ENCODE results near the gene MTMR12.

MTMR12 gene

GRCh38 chr5:32270946-32271345 is 41.8 kb downstream of the MTMR12 start:
- TF ChIP-seq CTCF (IDR thresholded peaks at IDR 0.05; ENCODE audit: borderline replicate concordance, control extremely low read depth, extremely low read depth, insufficient read depth, missing control alignments), result no peak
- DNase-seq (ENCODE audit: low spot score), result no peak
- in situ Hi-C loops (cut with MboI; ENCODE audit: low sequenced_read_pairs, unreplicated experiment), result no loop called here

GRCh38 chr5:32270178-32270577 is 42.6 kb downstream of the MTMR12 start:
- TF ChIP-seq CTCF (IDR thresholded peaks at IDR 0.05; ENCODE audit: borderline replicate concordance, control extremely low read depth, extremely low read depth, insufficient read depth, missing control alignments), result no peak
- in situ Hi-C loops (cut with MboI; ENCODE audit: low sequenced_read_pairs, unreplicated experiment), result no loop called here
- no peak for DNase-seq (ENCODE audit: low spot score)

- TF ChIP-seq CTCF (IDR thresholded peaks at IDR 0.05; ENCODE audit: borderline replicate concordance, control extremely low read depth, extremely low read depth, insufficient read depth, missing control alignments), result no peak
- no peak for DNase-seq (ENCODE audit: low spot score)
- in situ Hi-C loops (cut with MboI; ENCODE audit: low sequenced_read_pairs, unreplicated experiment), result no loop called here
Observed at GRCh38 chr5:32265902-32266301, 46.8 kb downstream of the MTMR12 start.

GRCh38 chr5:32264957-32265572 is 47.7 kb downstream of the MTMR12 start:
- no peak for TF ChIP-seq CTCF (IDR thresholded peaks at IDR 0.05; ENCODE audit: borderline replicate concordance, control extremely low read depth, extremely low read depth, insufficient read depth, missing control alignments)
- in situ Hi-C loops (cut with MboI; ENCODE audit: low sequenced_read_pairs, unreplicated experiment), result no loop called here
- DNase-seq (ENCODE audit: low spot score), result no peak

GRCh38 chr5:32263684-32264083 is 49.1 kb downstream of the MTMR12 start:
- in situ Hi-C loops (cut with MboI; ENCODE audit: low sequenced_read_pairs, unreplicated experiment), result no loop called here
- no peak for DNase-seq (ENCODE audit: low spot score)
- TF ChIP-seq CTCF (IDR thresholded peaks at IDR 0.05; ENCODE audit: borderline replicate concordance, control extremely low read depth, extremely low read depth, insufficient read depth, missing control alignments), result no peak

- in situ Hi-C loops (cut with MboI; ENCODE audit: low sequenced_read_pairs, unreplicated experiment), result no loop called here
- TF ChIP-seq CTCF (IDR thresholded peaks at IDR 0.05; ENCODE audit: borderline replicate concordance, control extremely low read depth, extremely low read depth, insufficient read depth, missing control alignments), result no peak
- peak; percentile 44 for DNase-seq (ENCODE audit: low spot score)
Observed at GRCh38 chr5:32261198-32261597, 51.5 kb downstream of the MTMR12 start.

All from GM13976 (cell line).